GM18526 (cell line): ENCODE measurements around the gene PTGIS.

ENCODE experiments used
- POLR2A ChIP-seq: IDR thresholded peaks from 3 replicates; pipeline ENCODE4 v1.6.1; 2011; ENCODE audit not compliant: insufficient read length; ENCODE audit errors: extremely low read depth

Gene PTGIS

DNA sequence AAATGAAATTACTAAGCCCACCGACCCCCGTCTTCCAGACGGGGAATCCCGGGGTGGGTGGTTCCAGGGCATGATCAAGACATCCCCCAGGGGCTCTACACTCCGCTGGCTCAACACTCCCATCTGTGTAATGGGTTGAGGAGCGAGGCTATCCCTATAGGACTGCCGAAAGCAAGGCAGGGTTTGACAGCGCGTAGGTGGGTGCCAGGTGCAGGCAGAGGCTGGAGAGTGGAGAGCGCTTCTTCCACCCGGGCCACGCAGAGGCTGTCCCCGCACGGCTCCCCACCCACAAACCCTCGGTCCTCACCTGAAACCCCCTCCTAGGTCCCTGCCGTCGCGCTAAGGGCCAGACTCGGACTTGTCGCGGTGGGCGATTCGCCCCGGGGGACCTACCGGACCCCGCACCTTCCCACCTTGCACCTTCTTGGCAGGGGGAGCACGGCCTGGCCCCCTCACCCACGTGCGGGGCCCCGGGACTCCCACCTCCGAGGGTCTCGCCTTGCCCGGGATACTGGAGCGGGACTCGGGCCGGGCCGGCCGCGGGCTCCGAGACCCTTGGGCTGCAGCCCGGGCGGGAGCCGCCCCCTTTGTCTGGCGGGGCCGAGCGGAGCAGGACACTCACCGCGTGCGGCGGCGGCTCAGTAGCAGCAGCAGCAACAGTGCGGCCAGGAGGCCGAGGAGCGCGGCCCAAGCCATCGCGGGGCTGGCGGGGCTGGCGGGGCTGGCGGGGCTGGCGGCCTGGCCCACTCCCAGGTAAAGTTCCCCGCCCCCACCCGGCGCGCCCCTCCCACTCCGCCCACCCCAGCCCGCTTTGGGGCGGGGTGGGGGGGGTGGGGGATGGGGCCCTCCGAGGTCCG is at the start of gene PTGIS:
TSS of gene PTGIS (minus strand) at position 717 of the 857 bp plus-strand sequence. CDS start at position 696, 21 bp downstream.
- TF ChIP-seq POLR2A = no peak

DNA sequence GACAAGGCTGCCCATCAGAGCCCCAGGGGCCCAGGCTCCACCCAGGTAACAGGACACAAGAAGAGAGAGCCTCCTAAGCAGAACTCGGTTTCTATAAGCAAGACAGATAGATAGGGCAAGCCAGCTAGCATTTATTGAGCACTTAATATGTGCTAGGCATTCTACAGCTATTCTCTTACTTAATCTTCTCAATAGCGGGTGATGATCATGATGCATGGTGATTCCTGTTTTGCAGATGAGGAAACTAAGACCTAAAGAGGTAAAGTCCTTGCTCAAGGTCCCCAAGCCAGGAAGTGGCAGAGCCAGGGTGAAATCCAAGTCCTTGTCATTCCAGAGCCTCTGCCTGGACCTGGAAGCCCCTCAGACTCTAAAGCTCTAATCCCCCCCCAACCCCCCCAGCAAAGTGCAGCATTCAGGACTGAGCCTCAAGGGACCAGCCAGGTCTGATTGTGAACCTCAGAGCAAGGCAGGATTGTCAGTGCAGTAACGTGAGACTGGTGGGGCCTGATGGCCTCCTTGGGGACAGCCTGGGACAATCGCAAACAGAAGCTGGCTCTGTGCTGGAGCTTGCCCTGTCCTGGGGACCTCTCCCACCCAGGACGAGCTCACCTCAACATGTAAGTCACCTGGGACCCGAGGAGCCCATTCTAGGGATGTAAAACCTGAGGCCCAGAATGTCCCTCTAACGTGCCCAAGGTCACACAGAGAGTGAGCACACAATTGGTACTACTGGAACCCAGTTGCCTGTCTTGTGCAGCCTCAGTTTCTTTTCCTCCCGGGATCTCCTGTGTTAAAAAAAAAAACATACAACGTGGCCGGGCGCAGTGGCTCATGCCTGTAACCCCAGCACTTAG is 48.4 kb upstream of the PTGIS start:
- no peak for TF ChIP-seq POLR2A

DNA sequence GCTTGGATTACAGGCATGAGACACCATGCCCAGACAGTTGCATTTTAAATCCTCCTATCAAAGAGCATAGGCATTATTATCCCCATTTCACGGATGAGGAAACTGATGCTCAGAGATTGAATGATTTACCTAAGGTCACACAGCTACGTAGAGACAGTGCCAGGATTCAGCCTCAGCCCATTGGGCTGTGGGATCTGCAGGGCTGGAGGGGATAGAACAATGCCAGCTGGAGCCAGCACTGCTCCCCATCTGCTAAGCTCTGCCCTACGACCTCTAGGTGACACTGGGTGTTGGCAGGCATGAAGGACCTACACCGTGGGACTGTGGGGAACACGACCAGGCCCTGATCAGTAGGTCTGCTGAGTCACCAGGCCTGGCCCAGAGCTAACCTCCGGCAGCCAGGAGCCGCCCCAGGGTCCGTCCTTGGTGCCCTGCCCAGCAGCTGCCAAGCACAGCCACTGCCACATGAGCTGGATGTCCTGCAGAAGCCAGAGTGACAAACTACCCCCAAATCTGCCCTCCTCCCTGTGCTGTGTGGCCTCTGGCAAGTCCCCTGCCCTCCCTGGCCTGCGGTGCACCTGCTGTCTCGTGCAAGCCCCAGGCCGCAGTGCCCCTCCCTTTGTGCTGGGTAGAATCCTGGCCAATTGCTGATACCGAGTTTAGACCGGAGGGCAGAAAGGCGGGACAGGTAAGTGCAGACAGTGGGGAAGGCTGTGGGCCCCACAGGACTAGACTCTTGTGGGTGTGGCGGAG is 47.6 kb upstream of the PTGIS start:
- no peak for TF ChIP-seq POLR2A

DNA sequence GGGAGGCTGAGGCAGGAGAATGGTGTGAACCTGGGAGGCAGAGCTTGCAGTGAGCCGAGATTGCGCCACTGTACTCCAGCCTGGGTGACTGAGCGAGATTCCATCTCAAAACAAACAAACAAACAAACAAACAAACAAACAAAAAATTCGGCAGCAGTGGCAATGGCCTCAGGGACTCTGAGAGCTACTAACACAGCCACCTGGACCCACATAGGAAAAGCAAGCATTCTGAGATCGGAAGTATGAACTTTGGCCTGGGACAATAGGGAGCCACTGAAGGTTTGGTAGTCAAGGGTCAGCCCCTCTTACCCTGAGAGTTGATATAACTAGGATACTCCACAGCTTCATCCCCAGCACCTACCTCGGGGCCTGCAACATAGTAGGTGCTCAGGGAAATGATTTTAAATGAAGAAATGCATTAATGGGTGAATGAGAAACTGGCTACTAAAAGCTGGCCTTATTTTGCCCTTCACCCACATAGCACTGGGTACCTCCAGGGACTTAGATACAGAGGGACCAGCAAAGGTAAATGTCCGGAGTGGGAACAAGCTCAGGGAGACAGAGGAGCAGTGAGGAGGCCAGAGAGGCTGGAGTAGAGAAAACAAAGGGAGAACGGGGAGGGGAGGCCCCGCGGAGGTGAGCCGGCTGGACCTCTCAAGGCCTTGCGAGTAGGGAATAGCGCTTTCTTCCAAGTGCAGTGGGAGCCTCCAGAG is 46.6 kb upstream of the PTGIS start:
- no peak for TF ChIP-seq POLR2A

DNA sequence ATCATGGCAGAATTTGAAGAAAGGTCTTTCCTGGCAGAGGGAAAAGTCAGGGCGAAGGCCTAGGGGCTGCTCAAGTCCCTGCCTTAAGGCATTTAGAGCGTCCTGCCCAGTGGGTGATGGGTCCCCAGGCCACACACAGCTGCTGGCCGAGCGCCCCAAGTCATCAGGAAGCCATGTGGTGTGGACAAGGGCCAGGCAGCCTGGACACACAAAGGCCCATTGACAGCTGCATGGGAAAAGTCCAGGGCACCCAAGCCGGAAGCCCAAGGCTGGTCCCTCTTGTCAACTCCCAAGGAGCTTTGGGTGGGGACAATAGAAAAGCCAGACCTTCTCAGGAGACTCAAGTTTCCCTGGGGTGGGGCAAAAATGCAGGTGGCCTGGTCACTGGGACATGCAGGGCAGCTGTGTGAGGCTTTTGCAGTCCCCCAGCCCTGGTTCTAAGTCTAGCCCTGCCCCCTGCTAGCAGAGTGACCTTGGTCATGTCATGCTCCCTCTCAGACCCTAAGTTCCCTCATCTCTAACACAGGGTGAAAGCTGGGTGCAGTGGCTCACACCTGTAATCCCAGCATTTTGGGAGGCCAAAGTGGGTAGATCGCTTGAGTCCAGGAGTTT is 44.3 kb upstream of the PTGIS start:
- no peak for TF ChIP-seq POLR2A

DNA sequence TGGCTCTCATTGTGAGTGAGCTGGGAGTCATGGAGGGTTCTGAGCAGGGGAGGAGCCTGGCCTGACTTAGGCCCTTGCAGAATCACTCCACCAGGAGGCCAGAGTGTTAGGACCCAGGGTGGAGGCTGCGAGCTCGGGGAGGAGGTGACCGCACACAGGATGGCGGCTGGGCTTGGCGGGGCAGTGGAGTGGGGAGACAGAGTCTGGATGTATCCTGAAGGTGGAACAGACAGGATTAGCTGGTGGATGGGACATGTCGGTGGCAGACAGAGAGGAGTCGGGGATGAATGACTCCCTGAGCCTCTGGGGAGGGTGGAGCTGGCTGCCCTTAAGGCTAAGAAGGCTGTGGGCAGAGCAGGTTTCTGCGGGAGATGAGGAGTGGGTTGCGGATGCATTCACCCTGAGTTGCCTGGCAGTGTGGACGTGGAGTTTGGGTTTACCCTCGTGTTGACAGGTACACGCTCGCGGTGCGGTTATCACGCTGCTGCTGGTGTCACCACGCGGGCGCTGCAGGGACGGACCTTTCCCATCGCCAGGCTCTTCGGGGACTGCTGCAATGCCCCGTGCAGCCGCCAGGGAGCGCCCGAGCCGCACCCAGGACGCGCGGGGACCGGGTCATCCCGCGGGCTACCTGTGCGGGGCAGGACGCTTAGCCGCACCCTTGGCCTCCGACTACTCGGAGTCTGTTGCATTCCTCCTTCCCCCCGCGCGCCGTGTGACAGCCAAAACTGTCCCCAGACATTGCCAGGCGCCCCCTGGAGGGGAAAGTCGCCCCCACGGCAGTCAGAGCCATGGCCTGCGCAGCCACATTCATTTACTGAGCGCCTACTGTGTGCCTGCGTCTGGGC is 43.0 kb upstream of the PTGIS start:
- TF ChIP-seq POLR2A = no peak

DNA sequence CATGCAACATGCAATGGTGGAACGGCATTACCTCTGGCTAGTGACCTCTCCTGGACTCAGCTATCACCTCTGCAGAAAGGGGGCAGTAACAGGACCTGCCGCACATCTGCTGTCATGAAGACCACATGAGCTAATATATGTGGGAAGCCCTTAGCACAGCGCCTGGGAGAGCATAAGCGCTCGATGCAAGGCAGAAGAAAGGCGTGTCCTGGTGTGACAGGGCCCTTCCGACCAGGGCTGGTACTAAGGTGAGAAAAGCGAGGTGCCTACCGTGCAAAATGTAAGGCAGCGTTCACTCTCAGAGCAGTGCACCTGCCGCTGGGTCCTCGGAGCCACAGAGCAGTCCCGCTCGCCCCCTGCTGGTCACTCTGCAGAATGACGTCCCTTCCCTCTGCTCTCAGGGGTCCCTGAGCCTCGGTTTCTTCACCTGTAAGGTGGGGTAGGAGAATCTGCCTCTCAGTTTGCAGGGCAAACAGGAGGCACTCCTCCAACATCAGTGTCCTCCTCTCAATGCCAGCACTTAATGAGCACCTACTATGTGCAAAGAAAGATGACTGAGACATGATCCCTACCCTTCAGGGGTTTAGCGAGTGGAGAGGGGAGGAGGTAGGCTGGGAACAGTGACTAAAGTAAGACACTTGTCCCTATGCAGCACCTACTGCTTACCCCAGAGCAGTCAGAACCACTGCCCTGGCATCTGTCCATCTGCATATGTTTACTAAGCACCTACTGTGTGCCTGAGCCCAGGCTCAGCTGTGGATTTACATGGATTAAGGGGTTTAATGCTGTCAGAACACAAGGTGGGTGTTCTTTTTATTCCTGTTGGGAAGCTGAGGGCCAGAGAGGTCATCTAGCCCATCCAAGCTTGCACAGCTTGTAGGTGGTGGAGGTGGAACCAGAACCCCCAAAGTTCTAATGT is 41.1 kb upstream of the PTGIS start:
- TF ChIP-seq POLR2A = no peak

DNA sequence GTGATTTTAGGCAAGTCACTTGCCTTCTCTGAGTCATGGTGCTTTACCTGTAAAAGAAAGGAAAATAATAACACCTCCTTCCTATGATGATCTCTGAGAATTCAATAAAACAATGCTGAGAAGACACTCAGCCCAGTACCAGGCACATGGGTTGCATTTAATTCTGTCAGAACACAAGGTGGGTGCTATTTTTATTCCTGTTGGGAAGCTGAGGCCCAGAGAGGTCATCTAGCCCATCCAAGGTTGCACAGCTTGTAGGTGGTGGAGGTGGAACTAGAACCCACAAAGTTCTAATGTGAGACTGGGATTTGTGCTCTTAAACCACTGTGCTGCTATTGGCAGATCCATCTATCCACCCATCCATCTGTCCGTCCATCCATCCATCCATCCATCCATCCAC is 39.6 kb upstream of the PTGIS start:
- no peak for TF ChIP-seq POLR2A

DNA sequence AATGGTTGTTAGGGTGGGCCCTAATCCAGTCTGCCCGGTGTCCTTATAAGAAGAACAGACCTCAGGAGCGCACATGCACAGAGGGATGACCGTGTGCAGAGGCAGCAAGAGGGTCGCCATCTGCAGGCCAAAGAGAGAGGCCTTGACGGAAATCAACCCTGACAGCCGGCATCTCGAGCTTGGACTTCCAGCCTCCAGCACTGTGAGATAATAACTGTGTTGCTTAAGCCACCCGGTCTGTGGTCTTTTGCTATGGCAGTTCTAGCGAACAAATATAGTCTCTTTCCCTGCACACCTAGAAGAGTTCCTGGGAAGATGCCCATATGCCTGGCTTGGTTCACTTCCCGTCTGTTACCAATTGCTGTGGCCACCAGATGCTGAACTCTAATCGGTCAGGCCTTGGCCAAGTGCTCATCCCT is 35.3 kb upstream of the PTGIS start:
- no peak for TF ChIP-seq POLR2A

DNA sequence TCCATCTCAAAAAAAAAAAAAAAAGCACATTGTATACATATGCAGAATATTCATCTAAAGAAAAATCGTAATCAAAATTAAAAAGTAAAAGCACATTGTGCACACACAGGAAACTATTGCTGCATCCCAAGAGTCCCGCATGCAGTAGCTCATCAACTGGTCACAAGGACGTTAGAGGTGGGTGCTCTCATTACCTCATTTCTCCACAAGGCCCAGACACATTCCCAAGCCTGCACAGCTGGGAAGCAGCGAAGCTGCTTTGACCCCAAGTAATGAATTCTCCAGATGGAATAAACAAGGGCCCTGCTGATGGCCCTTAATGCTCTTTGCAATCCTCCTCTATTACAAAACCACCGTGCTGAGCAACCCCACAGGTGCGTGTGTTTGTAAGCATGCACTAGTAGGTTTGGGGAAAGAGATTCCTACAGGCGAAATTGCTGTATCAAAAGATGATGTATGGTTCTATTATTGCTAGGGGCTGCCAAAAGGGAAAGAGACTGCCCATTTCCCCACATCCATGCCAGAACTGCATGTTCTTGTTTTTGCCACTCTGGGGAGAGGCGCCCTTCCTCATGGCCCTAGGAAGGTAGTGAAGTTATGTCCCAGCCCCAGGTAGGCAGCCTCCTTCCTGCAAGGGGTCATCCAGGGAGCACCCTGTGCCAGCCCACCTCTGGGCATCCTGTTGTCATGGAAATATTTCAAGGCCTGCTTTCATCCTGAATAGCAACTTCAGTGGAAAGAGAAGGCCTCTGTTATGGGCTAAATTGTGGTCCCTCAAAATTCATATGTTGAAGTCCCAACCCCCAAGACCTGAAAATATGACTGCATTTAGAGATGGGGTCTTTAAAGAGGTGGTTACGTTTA is 34.6 kb upstream of the PTGIS start:
- TF ChIP-seq POLR2A = no peak

DNA sequence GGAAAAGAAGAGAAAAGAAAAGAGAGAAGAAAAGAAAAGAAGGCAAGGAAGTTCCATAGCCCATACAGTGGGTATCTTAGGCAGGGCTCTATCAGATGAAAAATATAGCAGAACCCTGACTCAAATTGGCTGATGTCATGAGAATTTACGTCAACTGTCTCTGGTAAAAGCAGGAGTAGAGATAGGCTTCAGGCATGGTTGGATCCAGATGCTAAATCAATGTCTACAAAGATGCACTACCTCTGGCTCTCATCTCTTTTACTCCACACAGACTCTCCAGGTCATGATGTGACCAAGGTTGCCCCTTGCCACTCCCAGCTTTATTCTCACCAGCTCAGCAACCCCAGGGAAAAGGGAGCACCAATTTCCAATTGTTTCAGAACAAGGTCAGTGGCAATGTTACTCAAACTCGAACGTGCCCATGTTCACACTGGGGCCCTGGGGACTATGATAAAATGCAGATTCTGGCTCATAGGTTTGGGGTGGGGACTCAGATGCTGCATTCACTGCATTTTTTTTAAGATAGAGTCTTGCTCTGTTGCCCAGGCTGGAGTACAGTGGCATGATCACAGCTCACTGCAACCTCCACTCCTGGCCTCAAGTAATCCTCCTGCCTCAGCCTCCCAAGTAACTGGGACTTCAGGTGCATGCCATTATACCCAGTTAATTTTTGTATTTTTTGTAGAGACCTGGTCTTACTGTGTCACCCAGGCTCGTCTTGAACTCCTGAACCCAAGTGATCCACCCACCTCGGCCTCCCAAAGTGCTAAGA is 33.4 kb upstream of the PTGIS start:
- TF ChIP-seq POLR2A = no peak

DNA sequence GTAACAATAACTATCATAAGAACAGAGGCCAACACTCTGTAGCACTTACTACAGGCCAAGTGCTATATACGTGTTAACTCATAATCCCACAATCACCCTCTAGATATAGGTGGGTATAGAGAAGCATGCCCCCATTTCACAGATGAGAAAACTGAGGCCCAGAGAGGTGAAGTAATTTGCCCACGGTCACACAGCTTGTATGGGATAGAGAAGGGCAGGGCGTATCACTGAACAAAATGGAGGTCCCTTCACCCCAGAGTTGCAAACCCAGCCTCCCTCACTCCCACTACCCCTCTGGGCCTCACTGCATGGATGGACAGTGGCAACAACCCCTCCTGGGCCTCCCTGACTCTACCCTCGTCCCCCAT is 31.8 kb upstream of the PTGIS start:
- no peak for TF ChIP-seq POLR2A
